SHP77 treated with DMSO at 0.1 percent for 48 hours (cell line): ENCODE results near the gene CADPS.

Source experiments
- DNase-seq: peaks from one replicate; lab custom pipeline; 2025; lab: John Stamatoyannopoulos, UW

CADPS gene

GRCh38 chr3:62749657-62750056, 125.6 kb downstream of the CADPS start:
- DNase-seq: no peak

- DNase-seq: no peak
These were observed 126.1 kb downstream of the CADPS start for GRCh38 chr3:62749130-62749529.

- DNase-seq: no peak
These were observed 137.8 kb downstream of the CADPS start for GRCh38 chr3:62737449-62737848.

- no peak for DNase-seq
These were observed 139.7 kb downstream of the CADPS start for GRCh38 chr3:62735510-62735909.

- DNase-seq: no peak
These were observed 142.9 kb downstream of the CADPS start for GRCh38 chr3:62732183-62732904.

GRCh38 chr3:62727981-62728380, 147.2 kb downstream of the CADPS start:
- no peak for DNase-seq

GRCh38 chr3:62727536-62727935, 147.7 kb downstream of the CADPS start:
- no peak for DNase-seq

GRCh38 chr3:62724503-62724902, 150.7 kb downstream of the CADPS start:
- DNase-seq: no peak

GRCh38 chr3:62723914-62724217, 151.3 kb downstream of the CADPS start:
- DNase-seq: no peak

GRCh38 chr3:62723166-62723913, 151.9 kb downstream of the CADPS start:
- no peak for DNase-seq

GRCh38 chr3:62722344-62722743, 152.9 kb downstream of the CADPS start:
- no peak for DNase-seq

GRCh38 chr3:62718515-62719320, 156.5 kb downstream of the CADPS start:
- DNase-seq: no peak

GRCh38 chr3:62718011-62718410, 157.2 kb downstream of the CADPS start:
- no peak for DNase-seq

GRCh38 chr3:62712746-62713145, 162.5 kb downstream of the CADPS start:
- no peak for DNase-seq

- DNase-seq: no peak
These were observed 164.5 kb downstream of the CADPS start for GRCh38 chr3:62710751-62711150.

- no peak for DNase-seq
These were observed 166.4 kb downstream of the CADPS start for GRCh38 chr3:62708638-62709373.

- DNase-seq: no peak
These were observed 169.5 kb downstream of the CADPS start for GRCh38 chr3:62705721-62706120.

GRCh38 chr3:62703451-62704167, 171.6 kb downstream of the CADPS start:
- no peak for DNase-seq

GRCh38 chr3:62700357-62700756, 174.9 kb downstream of the CADPS start:
- DNase-seq: no peak

GRCh38 chr3:62699728-62700127, 175.5 kb downstream of the CADPS start:
- no peak for DNase-seq

- no peak for DNase-seq
These were observed 179.2 kb downstream of the CADPS start for GRCh38 chr3:62696011-62696410.

GRCh38 chr3:62688812-62689211, 186.4 kb downstream of the CADPS start:
- no peak for DNase-seq
